Stimulated activated CD4-positive, alpha-beta T cell treated with anti-CD3 and anti-CD28 coated beads, Interleukin-4, amount 100 ng/mL, for 4 hours (primary cell): ENCODE data around the gene SLC9C1.

ENCODE experiments used
- DNase-seq, 2 experiments: peaks; one replicate each; pipeline ENCODE4 v3.0.0-alpha.2; 2020

Gene SLC9C1

GRCh38 chr3:112129925-112130637 lies 163.9 kb downstream of the SLC9C1 start:
- DNase-seq = no peak

- peak; percentile 15 to 62 for DNase-seq
Measured at GRCh38 chr3:112128843-112129727, 164.9 kb downstream of the SLC9C1 start.

DNA sequence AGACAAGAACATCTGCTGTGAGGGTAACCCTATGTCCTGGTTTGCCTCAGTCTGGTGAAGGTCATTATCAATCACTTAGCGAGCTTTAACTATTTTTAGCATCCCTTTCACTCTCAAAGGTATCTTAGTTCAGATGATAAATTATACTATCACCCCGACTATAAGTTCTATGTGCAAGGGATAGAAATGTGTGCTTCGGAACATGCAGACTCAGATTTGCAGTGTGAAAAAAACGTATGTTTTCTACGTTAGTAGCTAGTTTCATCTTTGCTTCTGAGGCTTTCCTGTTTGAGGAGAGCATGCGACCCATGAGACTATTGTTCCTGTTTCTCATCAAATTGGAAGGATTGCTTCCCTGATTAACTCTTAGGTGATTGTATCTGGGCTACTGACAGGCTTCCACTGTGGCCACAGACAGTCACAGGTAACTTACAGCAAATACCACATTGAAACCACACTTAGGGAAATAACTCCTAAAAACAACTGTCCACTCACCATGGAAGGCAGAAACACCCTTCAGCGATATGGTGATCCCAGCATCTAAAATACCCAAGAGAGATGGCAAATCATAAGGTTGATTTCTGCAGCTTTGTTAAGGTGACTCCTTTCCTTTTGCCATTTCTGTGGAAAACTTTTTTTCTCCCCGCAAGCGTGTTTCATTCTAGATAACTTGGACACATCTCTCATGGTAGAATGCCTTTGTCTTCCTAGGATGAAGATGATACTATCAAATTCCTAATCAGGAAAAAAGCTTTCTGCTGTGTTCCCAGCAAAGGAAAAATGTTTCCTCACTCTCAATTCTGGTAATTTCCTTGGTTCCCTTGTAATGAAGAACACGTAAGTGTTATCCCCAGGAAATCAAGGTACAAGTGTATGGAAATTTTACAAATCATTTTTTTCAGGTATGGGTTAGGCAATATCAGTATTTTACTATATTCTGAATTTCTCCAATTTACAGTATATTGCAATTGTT lies 166.2 kb downstream of the SLC9C1 start:
- DNase-seq = no peak

DNA sequence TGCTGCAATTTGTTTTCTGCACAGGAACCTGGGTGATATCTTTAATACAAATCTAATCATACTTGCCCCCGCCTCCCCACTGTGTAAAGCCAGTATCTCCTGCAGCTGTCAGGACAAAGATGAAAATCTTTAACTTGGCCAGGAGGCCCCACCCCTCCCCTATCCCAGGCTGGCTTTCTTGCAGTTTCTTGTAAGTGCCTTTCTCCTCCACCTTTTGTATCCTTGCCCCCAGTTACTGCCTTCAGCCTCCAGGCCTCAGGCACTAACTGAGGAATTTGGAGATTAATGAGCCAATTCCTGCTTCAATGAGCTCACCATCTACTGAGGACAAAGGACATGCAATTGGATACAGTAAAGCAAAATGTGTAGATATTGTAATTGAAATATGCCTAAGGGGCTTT lies 167.5 kb downstream of the SLC9C1 start:
- DNase-seq = no peak

DNA sequence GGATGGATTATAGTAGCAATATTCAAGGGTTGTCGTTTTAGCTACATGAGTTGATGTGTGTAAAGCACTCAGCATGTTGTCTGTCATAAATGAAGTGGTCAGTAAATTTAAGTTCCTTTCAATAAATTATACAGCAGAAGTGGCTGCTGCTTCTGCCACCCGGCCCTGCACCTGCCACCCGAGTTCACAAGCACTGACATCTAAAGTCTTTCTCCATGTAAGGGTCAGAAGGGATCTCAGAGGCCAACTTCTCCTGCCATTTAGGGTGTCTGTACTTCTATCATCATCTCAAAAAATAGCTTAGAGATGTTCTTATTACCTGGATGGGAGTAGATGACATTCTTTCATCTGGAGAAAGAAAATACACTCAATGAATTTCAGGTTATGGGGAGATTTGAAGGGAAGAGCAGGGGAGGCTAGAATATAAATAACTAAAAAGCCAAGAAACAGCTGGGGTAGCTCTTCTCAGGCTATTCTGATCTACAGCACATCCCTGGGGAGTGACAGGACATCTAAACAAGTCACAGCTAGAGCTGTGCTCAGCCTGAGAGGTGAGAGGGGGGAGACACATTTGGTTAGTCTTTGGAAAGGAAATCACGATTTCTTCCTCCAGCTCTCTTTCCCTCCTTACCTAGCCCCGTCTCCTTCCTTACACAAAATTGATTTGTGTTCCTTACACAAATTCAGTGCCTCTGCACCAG lies 169.0 kb downstream of the SLC9C1 start:
- no peak for DNase-seq

- DNase-seq = no peak
Measured at GRCh38 chr3:112123548-112123947, 170.5 kb downstream of the SLC9C1 start.

- no peak for DNase-seq
Measured at GRCh38 chr3:112122870-112123269, 171.1 kb downstream of the SLC9C1 start.

DNA sequence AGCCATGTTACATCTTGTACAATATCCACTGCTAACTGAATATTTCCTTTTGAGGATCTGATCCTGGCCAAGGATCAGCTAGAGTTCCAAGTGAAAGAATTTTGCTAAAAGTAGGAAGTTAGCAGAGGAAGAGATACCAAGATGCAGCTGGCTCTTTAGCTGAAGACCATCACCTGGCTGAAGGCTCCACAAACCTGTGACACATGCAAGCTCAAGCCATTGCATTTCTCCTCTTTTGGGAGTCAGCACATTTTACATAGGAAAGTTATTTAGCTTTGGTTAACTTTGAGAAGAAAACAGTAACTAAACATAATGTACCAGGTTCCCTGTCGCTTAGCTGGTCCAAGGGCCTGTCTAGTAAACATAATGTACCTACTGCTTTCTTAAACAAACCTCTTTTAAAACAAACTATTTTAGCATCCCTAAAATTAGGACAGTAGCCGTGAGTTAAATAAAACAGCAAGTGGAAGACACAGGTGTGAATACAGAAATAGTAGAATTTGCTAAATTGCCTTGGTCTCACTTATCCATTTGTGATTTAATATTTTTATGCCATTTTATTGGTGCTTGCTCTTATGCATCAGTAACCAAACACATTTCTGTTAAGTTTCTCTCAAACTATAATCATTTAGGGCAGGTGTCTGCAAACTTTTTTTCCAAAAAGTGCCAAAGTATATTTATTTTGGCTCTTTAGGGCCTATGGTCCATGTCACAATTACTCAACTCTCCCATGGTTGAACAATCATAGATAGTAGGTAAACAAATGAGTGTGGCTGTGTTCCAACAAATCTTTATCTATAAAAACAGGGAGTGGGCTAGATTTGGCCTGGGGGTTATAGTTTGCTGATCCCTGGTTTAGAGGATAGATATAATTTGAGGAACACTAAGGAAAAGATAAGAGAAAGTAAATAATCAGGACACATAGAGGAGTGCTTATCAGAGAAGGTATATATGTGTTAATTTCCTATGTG lies 172.2 kb downstream of the SLC9C1 start:
- DNase-seq = no peak

GRCh38 chr3:112119962-112120836 lies 173.8 kb downstream of the SLC9C1 start:
- no peak for DNase-seq

- no peak for DNase-seq
Measured at GRCh38 chr3:112117841-112118571, 176.0 kb downstream of the SLC9C1 start.

- no peak for DNase-seq
Measured at GRCh38 chr3:112117415-112117814, 176.6 kb downstream of the SLC9C1 start.

- DNase-seq = no peak
Measured at GRCh38 chr3:112116748-112117186, 177.2 kb downstream of the SLC9C1 start.

DNA sequence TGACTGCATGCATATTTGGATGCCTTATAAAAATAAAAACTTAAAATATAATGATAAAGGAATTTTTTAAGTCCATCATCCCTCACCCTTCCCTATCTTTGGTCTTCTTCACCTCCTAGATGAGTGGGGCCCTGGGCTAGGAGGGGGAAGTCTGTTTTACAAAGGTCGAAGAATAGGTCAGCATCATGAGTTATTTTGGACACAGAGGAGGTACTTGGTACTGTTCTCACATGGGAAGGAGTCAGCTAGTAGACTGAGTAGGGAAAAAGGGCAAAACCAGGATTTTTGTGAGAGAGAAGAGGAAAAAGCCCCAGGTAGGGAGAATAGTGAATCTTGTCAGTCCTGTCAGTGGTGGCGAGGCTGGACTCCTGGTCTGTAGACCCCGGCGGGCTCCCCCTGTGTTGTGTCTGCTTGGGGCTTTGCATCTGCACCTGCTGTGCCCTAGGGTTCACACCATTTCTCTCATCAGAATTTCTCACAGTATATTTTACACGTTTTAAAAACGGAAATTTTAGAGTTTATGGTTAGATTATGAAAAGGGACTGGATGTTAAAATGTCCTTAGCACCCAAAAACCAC lies 178.1 kb downstream of the SLC9C1 start:
- DNase-seq = no peak

- DNase-seq = no peak
Measured at GRCh38 chr3:112115161-112115739, 178.8 kb downstream of the SLC9C1 start.

DNA sequence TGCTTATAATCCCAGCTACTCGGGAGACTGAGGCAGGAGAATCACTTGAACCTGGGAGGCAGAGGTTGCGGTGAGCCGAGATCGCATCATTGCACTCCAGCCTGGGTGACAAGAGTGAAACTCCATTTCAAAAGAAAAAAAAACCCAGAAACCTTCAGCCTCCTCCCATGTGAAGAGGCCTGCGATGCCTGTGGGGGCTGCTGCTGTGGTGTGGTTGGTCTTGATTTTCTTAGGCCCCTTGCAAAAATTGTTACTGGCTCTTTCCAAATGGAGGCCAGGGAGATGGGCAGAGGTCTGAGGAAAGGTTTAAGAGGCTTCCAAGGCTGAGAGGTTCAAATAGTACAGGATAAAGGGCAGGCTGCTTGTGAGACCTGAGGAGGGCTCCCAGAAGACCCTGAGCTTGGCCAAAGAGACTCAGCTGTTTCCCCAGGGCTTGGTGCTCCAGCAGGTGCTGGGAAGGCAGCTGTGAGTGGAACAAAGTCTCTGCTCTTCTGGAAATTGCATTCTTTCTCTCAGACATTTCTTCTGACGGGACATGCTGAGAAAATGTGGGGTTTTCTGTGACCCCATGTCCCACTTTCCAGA lies 179.3 kb downstream of the SLC9C1 start:
- DNase-seq = no peak

DNA sequence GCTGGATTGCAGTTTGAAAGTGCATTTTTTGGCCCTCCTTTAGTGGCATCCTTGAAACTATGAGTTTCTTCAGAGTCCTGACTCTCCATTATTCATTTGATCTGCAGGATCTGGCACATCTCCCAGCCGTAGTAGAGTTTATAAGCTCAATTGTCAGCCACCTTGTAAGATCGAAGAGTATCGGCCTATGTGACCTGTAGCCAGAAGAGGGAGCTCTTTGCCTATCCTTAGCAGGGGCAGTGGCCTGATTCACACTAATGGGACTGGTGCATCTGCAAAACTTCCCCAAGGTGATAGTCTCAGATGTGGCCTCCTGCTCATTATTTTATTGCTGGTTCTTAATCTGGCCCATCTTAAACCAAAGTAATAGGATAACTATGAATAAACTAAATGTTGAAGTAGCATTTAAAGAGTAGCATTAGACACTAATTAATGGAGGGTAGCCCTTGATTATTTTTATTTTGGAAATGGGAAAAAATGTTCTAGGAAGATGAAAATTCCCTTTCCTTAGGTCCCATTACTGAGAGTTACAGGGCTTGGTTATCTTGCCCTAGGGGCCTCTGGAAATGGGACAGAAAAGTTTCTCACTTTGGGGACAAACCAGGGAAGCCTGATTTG lies 182.1 kb downstream of the SLC9C1 start:
- DNase-seq = peak; percentile 25 to 62

GRCh38 chr3:112109322-112109721 lies 184.7 kb downstream of the SLC9C1 start:
- no peak for DNase-seq

- DNase-seq = no peak
Measured at GRCh38 chr3:112104774-112105173, 189.2 kb downstream of the SLC9C1 start.
